HuH-7.5 (cell line): Measurements from ENCODE around the gene LFNG.

Experiments used
- DNase-seq: peaks from one replicate; pipeline ENCODE4 v3.0.0; 2011; ENCODE audit warnings: low spot score

Gene LFNG

GRCh38 chr7:2483494-2483893, 36.1 kb upstream of the LFNG start:
- DNase-seq = no peak

GRCh38 chr7:2484868-2485267, 34.7 kb upstream of the LFNG start:
- DNase-seq = no peak

- DNase-seq = no peak
These were observed 31.8 kb upstream of the LFNG start for GRCh38 chr7:2487586-2488271.

GRCh38 chr7:2488272-2488645, 31.3 kb upstream of the LFNG start:
- DNase-seq = no peak

- DNase-seq = no peak
These were observed 30.9 kb upstream of the LFNG start for GRCh38 chr7:2488681-2489080.

GRCh38 chr7:2490181-2490651, 29.4 kb upstream of the LFNG start:
- no peak for DNase-seq

GRCh38 chr7:2492038-2492437, 27.5 kb upstream of the LFNG start:
- DNase-seq = no peak

- no peak for DNase-seq
These were observed 26.1 kb upstream of the LFNG start for GRCh38 chr7:2493205-2494164.

- DNase-seq = no peak
These were observed 25.1 kb upstream of the LFNG start for GRCh38 chr7:2494191-2495130.

GRCh38 chr7:2495418-2496299, 23.9 kb upstream of the LFNG start:
- DNase-seq = no peak

GRCh38 chr7:2496375-2496774, 23.2 kb upstream of the LFNG start:
- no peak for DNase-seq

- no peak for DNase-seq
These were observed 22.5 kb upstream of the LFNG start for GRCh38 chr7:2497065-2497464.

GRCh38 chr7:2497500-2498336, 21.9 kb upstream of the LFNG start:
- DNase-seq = no peak

GRCh38 chr7:2498708-2499107, 20.9 kb upstream of the LFNG start:
- DNase-seq = no peak

- DNase-seq = no peak
These were observed 20.4 kb upstream of the LFNG start for GRCh38 chr7:2499181-2499580.

- DNase-seq = no peak
These were observed 19.7 kb upstream of the LFNG start for GRCh38 chr7:2499719-2500430.

- no peak for DNase-seq
These were observed 18.9 kb upstream of the LFNG start for GRCh38 chr7:2500701-2501100.

- DNase-seq = no peak
These were observed 17.5 kb upstream of the LFNG start for GRCh38 chr7:2501947-2502646.

GRCh38 chr7:2502647-2502966, 17.0 kb upstream of the LFNG start:
- DNase-seq = no peak
